ENCODE measurements around the gene BRPF3.

The BRPF3 gene

GRCh38 chr6:36180126-36180525 is 16.4 kb upstream of the BRPF3 start:
- DNase-seq (ENCODE audit: low read depth in 2 of 2): no peak
- TF ChIP-seq CTCF (IDR thresholded peaks at IDR 0.05; ENCODE audit: low read depth, low read length): no peak
- no peak overlapping the region for H3K4me3 ChIP-seq (replicated peaks in 1 of 2; ENCODE audit: low read depth in 2 of 2, low read length in 2 of 2)

- H3K4me3 ChIP-seq (replicated peaks in 1 of 2; ENCODE audit: low read depth in 2 of 2, low read length in 2 of 2): no peak overlapping the region
- no peak for TF ChIP-seq CTCF (IDR thresholded peaks at IDR 0.05; ENCODE audit: low read depth, low read length)
- DNase-seq (ENCODE audit: low read depth in 2 of 2): no peak
Measured at GRCh38 chr6:36184311-36184710, 12.2 kb upstream of the BRPF3 start.

GRCh38 chr6:36186199-36186598 is 10.3 kb upstream of the BRPF3 start:
- no peak overlapping the region for H3K4me3 ChIP-seq (replicated peaks in 1 of 2; ENCODE audit: low read depth in 2 of 2, low read length in 2 of 2)
- DNase-seq (ENCODE audit: low read depth in 2 of 2): no peak
- TF ChIP-seq CTCF (IDR thresholded peaks at IDR 0.05; ENCODE audit: low read depth, low read length): no peak

- peak in 1 of 2 donors; percentile 57 for DNase-seq (ENCODE audit: low read depth in 2 of 2)
- no peak for TF ChIP-seq CTCF (IDR thresholded peaks at IDR 0.05; ENCODE audit: low read depth, low read length)
Measured at GRCh38 chr6:36187446-36187845, 9.1 kb upstream of the BRPF3 start.

GRCh38 chr6:36195471-36196112 is 952 bp upstream of the BRPF3 start:
- TF ChIP-seq CTCF (IDR thresholded peaks at IDR 0.05; ENCODE audit: low read depth, low read length): no peak
- peak overlapping the region; percentile 46 to 75 for H3K4me3 ChIP-seq (replicated peaks in 1 of 2; ENCODE audit: low read depth in 2 of 2, low read length in 2 of 2)
- no peak for DNase-seq (ENCODE audit: low read depth in 2 of 2)

More at GRCh38 chr6:36187446-36187845, 9.1 kb upstream of the BRPF3 start:
- H3K4me3 ChIP-seq (replicated peaks in 1 of 2; ENCODE audit: low read depth in 2 of 2, low read length in 2 of 2): no peak overlapping the region

- no peak for TF ChIP-seq CTCF (IDR thresholded peaks at IDR 0.05; ENCODE audit: low read depth, low read length)
- peak overlapping the region; percentile 69 to 75 for H3K4me3 ChIP-seq (replicated peaks in 1 of 2; ENCODE audit: low read depth in 2 of 2, low read length in 2 of 2)
- DNase-seq (ENCODE audit: low read depth in 2 of 2): peak; percentile 95 to 98
Measured at GRCh38 chr6:36196880-36197548, 470 bp downstream of the BRPF3 start.
